Kidney capillary endothelial cell (primary cell): ENCODE data around the gene WDR7.

Experiments used
- DNase-seq: peaks from one replicate; pipeline ENCODE4 v3.0.0-alpha.2; 2018; ENCODE audit warnings: low spot score

Gene WDR7

GRCh38 chr18:57080479-57080878 is 429.3 kb downstream of the WDR7 start:
- no peak for DNase-seq

- no peak for DNase-seq
These were observed 430.7 kb downstream of the WDR7 start for GRCh38 chr18:57081899-57082298.

- no peak for DNase-seq
These were observed 432.3 kb downstream of the WDR7 start for GRCh38 chr18:57083485-57083884.

GRCh38 chr18:57084331-57085271 is 433.4 kb downstream of the WDR7 start:
- no peak for DNase-seq

- no peak for DNase-seq
These were observed 434.2 kb downstream of the WDR7 start for GRCh38 chr18:57085371-57085770.

- DNase-seq, result no peak
These were observed 435.0 kb downstream of the WDR7 start for GRCh38 chr18:57086163-57086562.
